SIG-M5 treated with dmso at 0.1 percent for 504 hours (cell line): ENCODE results near the gene TMPRSS9.

Source experiments
- DNase-seq: peaks from one replicate; lab custom pipeline; 2025; ENCODE audit not compliant: unreplicated experiment; lab: John Stamatoyannopoulos, UW

TMPRSS9 gene

GRCh38 chr19:2329149-2329478, 31.0 kb upstream of the TMPRSS9 start:
- DNase-seq: no peak

- DNase-seq: no peak
Observed at GRCh38 chr19:2329501-2329916, 30.6 kb upstream of the TMPRSS9 start.

- no peak for DNase-seq
Observed at GRCh38 chr19:2330255-2330631, 29.8 kb upstream of the TMPRSS9 start.

- DNase-seq: no peak
Observed at GRCh38 chr19:2330632-2331284, 29.3 kb upstream of the TMPRSS9 start.

- no peak for DNase-seq
Observed at GRCh38 chr19:2331601-2332246, 28.3 kb upstream of the TMPRSS9 start.

DNA sequence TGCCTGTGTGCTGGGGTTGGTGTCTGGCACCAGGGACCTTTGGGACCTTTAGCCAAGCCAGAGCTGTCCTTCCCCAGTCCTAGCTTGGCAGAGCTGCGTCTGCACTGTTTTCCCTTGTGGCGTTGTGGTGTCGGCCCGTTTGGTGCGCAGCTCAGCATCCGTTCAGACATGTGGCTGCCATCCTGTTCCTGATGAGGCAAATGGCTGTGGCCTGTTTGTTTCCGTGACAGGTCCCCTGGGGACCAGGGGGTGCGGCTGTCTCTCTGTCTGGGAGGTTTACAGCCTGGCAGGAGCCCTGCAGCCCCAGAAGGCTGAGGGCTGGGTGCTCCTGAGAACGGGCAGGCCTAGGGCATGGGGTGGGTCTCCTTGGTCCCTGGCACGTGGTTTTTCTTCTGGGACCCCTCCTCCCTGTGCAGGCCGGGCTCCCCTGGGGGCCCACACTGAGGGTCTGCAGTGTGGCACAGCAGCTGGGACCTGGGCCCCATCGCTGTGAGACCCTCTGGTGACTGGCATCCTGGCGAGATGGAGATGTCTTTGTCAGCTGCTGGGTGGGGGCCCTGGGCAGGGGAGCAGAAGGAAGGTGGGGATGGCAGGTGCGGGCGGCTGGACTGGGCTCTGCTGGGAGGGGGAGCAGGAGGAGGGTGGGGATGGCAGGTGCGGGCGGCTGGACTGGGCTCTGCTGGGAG, 27.6 kb upstream of the TMPRSS9 start:
- DNase-seq: no peak

DNA sequence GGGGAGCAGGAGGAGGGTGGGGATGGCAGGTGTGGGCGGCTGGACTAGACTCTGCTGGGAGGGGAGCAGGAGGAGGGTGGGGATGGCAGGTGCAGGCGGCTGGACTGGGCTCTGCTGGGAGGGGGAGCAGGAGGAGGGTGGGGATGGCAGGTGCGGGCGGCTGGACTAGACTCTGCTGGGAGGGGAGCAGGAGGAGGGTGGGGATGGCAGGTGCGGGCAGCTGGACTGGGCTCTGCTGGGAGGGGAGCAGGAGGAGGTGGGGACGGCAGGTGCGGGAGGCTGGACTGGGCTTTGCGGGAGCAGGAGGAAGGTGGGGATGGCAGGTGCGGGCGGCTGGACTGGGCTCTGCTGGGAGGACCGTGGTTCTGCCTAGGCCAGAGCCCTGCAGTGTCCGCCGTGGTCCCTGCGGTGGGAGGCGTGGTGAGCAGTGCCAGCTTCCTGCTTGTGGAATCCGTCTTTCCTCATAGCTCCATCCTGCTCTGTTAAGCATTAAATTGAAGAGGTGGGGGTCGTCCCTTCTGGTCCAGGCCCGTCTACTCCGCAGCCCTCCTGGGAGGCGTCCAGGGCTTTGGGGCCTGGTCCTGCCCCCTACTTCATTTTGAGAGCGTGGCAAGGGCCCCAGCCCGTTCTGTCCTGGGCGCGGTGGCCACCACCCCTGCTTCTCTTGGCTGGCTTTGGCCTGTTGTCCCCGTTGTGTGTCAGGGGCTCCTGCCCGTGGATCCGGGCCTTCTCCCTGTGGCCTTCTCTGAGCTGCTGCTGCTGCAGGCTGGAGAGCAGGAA, 26.8 kb upstream of the TMPRSS9 start:
- DNase-seq: no peak

GRCh38 chr19:2333807-2334211, 26.3 kb upstream of the TMPRSS9 start:
- DNase-seq: no peak

DNA sequence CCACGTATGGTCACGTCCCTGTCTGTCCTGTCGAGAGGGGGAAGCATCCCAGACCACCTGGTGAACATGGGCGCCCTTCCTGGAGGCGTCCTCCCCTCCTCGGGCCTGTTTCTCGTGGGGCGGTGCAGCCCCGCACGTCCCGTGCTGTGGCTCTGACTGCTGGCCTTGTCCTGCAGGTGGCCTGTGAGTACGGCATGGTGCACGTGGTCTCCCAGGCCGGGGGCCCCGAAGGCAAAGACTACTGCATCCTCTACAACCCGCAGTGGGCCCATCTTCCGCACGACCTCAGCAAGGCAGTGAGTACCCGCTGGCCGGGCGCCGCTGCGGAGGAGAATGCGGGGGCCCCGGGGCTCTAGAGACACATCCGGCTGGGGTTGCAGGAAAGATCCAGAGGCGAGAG, 25.6 kb upstream of the TMPRSS9 start:
- DNase-seq: no peak

DNA sequence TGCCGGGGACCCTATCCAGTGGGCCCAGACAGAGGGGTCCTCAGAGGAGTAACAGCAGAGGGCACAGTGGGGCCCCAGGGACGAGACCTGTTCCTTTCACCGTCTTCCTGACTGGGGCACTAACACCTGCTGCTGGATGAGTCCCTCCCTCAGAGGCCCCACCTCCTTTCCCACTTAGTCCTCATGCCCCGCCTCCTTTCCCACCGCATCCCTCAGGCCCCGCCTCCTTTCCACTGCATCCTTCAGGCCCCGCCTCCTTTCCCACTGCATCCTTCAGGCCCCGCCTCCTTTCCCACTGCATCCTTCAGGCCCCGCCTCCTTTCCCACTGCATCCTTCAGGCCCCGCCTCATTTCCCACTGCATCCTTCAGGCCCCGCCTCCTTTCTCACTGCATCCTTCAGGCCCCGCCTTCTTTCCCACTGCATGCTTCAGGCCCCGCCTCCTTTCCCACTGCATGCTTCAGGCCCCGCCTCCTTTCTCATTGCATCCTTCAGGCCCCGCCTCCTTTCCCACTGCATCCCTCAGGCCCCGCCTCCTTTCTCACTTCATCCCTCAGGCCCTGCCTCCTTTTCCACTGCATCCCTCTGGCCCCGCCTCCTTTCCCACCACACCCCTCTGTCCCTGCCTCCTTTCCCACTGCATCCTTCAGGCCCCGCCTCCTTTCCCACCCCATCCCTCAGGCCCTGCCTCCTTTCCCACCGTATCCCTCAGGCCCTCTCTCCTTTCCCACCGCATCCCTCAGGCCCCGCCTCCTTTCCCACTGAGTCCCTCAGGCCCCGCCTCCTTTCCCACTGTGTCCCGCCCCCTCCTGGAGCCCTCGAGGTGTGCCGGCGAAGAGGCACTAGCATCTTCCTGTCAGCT, 24.8 kb upstream of the TMPRSS9 start:
- no peak for DNase-seq

DNA sequence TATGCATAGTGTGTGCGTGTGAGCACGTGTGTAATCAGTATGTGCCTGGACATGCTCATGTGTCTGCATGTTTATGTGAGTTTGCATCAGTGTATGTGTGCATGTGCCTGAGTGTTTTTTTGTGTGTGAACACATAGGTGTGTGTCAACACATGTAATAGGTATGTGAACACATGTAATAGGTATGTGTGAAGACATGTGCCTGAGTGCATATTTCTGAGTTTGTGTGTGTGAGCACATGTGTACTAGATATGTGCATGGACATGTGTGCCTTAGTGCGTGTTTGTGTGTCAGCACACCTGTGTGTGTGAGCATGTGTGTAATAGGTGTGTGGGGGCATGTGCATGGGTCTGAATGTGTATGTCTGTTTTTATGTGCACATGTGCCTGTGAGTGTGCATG, 24.2 kb upstream of the TMPRSS9 start:
- no peak for DNase-seq

- DNase-seq: no peak
Observed at GRCh38 chr19:2336528-2337328, 23.3 kb upstream of the TMPRSS9 start.

DNA sequence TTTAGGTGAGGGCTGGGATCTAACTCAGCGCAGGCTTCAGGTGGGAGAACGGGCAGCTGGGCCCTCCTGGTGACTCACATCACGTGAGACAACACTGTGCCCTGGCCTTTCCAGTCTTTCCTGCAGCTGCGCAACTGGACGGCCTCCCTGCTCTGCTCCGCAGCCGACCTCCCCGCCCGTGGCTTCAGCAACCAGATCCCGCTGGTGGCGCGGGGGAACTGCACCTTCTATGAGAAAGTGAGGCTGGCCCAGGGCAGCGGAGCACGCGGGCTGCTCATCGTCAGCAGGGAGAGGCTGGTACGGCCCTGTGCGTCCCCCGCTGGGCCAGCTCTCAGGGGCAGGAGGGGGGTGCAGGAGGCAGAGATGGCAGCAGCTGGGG, 22.7 kb upstream of the TMPRSS9 start:
- no peak for DNase-seq

- no peak for DNase-seq
Observed at GRCh38 chr19:2338055-2338615, 21.9 kb upstream of the TMPRSS9 start.

DNA sequence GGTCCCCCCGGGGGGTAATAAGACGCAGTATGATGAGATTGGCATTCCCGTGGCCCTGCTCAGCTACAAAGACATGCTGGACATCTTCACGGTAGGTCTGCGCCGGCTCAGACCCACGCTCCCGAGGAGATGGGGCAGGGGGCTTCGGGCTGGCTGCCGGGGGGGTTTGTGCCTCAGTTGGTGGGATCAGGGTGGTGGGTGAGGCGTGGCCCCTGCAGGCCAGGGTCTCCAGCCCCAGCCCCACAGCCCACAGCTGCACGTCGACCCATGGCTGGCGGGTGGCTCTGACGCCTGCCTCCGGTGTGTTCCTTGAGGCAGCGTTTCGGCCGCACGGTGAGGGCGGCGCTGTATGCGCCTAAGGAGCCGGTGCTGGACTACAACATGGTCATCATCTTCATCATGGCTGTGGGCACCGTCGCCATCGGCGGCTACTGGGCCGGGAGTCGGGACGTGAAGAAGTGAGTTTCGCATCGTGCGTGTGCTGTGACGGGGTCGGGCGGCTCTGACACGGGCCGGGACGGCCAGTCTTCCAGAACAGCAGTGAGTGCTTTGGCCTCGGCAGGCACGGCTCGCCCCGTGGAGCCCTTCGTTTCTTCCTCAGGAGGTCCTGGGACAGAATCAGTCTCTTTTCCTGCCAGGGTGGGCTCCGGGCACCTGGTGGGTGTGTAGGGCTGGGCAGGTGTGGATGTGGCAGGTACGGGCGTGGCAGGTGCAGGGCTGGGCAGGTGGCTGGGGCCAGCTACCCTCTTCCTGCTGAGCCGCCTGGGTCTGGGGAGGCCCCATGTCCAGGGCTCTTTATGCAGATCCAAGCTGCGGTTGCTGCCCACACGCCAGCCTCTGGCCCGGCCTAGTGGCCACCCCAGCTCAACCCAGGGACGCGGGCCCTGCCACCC, 21.1 kb upstream of the TMPRSS9 start:
- no peak for DNase-seq

- DNase-seq: no peak
Observed at GRCh38 chr19:2339644-2340310, 20.3 kb upstream of the TMPRSS9 start.

DNA sequence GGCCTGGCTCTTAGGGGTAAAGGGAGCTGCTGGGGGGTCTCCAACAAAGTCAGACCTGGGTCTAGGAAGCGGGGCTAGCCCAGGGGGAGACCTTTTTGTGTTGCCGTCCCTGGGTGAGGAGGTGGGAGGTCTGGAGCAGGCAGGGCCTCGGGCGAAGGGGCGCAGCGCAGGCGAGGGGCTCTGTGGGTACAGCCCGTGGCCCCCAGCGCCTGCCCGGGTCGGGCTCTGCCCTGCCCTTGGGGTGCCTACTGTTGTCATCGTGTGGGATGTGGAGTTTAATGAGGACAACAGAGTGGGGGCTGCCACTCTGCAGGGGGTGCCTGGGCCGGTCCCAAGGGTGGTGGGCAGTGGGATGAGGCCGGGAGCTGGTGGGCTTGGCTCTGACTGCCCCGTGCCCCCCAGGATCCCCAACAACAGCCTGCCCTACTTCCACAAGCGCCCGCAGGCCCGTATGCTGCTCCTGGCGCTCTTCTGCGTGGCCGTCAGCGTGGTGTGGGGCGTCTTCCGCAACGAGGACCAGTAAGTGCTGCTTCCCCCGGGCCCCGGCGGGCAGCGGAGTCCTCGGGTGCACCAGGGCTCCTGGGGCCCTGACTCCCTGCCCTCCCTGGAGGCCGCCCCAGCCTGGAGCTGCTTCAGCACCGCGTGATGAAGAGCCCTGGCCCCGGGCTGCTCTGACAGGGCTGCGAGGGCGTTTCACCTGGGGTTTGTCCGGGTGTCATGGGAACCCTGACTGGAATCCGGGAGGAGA, 19.4 kb upstream of the TMPRSS9 start:
- DNase-seq: no peak
